ENCODE results near the gene SLC16A11.

DNA sequence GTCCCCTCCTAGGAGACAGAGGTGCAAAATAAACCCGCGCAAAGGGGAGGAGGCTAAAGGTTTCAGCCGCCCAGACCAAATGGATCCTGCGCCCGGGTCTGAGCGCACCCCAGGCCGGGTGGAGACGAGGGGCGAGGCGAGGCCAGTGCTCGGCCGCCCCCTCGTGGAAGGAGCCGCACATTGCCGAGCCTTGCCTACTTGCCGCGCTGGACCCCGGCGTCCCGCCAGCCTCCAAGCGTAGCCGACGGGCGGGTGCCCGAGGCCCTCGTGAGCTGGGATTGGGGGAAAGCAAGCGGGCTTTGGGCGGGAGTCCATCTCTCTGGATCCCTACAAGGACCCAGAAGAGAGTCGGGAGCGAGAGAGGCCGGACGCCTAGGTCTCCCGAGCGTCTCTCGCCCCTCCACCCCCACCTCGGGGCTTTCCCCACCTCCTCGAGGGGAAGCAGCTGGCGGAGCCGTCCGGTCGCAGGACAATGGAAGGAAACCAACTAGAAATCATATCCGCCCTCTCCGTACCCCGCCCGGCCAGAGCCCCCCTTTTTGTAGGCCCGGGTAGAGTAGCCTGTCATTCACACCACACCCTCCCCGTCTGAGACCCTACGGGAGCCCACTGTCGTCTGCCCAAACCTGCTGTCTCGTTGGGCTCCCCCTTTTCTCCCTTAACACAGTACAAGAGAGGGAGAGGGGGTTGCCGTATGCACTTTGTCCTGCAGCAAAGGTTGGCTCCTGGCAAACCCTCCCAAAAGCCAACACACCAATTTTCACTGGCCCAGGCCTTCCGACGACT lies 21.7 kb downstream of the SLC16A11 start:
- TF ChIP-seq, protein P1, sequence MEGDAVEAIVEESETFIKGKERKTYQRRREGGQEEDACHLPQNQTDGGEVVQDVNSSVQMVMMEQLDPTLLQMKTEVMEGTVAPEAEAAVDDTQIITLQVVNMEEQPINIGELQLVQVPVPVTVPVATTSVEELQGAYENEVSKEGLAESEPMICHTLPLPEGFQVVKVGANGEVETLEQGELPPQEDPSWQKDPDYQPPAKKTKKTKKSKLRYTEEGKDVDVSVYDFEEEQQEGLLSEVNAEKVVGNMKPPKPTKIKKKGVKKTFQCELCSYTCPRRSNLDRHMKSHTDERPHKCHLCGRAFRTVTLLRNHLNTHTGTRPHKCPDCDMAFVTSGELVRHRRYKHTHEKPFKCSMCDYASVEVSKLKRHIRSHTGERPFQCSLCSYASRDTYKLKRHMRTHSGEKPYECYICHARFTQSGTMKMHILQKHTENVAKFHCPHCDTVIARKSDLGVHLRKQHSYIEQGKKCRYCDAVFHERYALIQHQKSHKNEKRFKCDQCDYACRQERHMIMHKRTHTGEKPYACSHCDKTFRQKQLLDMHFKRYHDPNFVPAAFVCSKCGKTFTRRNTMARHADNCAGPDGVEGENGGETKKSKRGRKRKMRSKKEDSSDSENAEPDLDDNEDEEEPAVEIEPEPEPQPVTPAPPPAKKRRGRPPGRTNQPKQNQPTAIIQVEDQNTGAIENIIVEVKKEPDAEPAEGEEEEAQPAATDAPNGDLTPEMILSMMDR (IDR thresholded peaks at IDR 0.05) = peak; percentile 84 to 89 (median 89)
- TF ChIP-seq POLR2A (IDR thresholded peaks at IDR 0.05) (no peak), POLR2AphosphoS5 (IDR thresholded peaks at IDR 0.05) (peak; percentile 25 to 37 (median 34))
